ENCODE results near the gene COX11.

Gene COX11

DNA sequence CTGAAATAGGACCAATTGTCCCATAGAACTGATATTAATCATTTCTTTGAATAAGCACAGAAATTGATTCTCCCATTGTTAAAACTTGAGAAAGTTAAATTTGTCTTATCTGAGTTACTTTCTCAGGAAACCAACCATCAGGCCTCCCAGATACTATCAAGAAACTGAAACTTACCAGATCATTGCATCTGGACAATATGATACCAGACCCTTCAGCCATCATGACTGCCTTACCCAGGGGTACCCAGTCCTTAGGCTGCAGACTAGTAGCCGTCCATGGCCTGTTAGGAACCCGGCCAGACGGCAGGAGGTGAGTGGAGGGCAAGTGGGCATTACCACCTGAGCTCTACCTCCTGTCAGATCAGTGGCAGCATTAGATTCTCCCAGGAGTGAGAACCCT is 7.9 kb upstream of the COX11 start:
- peaks cover 2% of the 10 kb centered on the region for H3K9me3 Mint-ChIP-seq
- H3K27me3 Mint-ChIP-seq, result no peaks in the 10 kb centered on the region
- peaks cover 17% of the 10 kb centered on the region for H3K4me1 Mint-ChIP-seq (ENCODE audit: low read depth)
- no peak overlapping the region for H3K4me3 Mint-ChIP-seq
- peaks cover 11% of the 10 kb centered on the region for H3K36me3 Mint-ChIP-seq (ENCODE audit: low read depth)
- no peak overlapping the region for H3K27ac Mint-ChIP-seq
- DNase-seq, result no peak

DNA sequence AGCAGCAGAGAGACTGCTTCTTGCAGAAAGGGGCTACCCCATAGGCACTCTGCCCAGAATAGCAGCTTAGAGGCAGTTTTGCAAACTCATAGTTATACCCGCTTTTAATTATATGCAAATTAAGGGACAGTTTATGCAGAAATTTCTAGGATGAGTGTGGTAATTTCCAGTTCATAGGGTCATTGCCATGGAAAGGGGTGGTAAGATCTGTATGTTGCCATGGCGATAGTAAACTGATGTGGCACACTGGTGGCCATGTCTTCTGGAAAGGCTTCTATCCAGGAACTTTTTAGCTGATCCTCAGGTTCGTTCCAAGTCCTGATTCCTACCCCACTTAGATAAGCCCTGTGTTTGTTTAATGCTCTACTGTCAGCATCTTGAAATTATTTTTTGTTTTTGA is 6.3 kb upstream of the COX11 start:
- no peak for DNase-seq
- peaks cover 2% of the 10 kb centered on the region for H3K9me3 Mint-ChIP-seq
- H3K36me3 Mint-ChIP-seq (ENCODE audit: low read depth), result peaks cover 6% of the 10 kb centered on the region
- H3K27me3 Mint-ChIP-seq, result no peaks in the 10 kb centered on the region
- peaks cover 21% of the 10 kb centered on the region for H3K4me1 Mint-ChIP-seq (ENCODE audit: low read depth)
- H3K27ac Mint-ChIP-seq, result no peak overlapping the region
- H3K4me3 Mint-ChIP-seq, result no peak overlapping the region

DNA sequence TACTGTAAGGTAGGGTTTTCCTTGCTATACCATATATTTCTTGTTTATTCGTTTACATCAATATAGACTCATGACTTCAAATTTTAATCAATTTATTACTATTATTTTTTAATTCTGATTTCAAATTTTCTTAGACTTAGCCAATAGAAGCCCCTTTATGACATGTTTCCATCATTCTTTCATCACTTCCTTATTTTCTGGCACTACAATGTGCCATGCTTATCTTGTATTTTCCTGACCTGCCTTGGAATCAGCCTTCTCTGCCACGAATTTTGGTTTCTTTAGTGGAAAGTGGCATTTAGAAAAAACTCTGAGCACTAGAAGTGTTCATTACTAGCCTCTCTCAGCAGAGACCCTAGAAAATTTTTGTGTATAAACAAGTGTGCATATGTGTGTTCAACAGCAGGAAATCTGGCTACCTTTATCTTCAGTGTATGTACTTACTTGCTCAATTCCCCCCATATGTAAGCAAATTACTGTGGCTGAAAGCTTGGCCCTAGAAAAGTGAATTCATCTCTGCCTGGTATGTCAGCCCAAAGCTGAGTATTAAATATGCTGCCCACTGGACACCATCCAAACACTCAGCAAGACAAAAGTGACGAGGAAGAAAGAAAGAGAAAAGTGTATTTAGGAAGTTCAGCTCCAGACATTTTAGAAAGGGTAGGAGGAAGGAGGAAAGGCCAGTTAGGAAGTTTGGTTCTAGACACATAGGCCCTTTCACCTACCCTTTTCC is 4.1 kb upstream of the COX11 start:
- Mint-ChIP-seq H3K9me3 (no peaks in the 10 kb centered on the region), H3K4me3 (no peak overlapping the region), H3K27me3 (no peaks in the 10 kb centered on the region), H3K27ac (no peak overlapping the region), H3K4me1 (ENCODE audit: low read depth) (peaks cover 16% of the 10 kb centered on the region), H3K36me3 (ENCODE audit: low read depth) (peaks cover 4% of the 10 kb centered on the region)
- no peak for DNase-seq

GRCh38 chr17:54971901-54972300 is 3.4 kb upstream of the COX11 start:
- Mint-ChIP-seq H3K9me3 (no peaks in the 10 kb centered on the region), H3K36me3 (ENCODE audit: low read depth) (peaks cover 3% of the 10 kb centered on the region), H3K4me1 (ENCODE audit: low read depth) (peaks cover 20% of the 10 kb centered on the region), H3K27ac (no peak overlapping the region), H3K27me3 (no peaks in the 10 kb centered on the region), H3K4me3 (no peak overlapping the region)
- DNase-seq, result no peak

DNA sequence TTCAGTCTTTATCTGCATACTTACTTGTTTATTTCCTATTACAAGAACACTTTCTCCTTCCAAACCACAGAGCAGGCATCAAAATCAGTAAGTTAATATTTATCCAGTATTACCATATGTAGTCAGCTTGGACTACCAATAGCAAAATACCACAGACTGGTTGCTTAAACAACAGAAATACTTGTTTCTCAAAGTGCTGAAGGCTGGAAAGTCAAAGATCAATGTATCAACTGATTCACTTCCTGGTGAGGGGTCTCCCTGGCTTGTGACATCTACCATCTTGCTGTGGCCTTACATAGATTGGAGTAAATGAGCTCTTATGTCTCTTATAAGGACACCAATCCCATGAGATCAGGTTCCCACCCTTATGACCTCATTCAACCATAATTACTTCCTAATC is 2.7 kb upstream of the COX11 start:
- Mint-ChIP-seq H3K27me3 (no peaks in the 10 kb centered on the region), H3K9me3 (no peaks in the 10 kb centered on the region), H3K4me1 (ENCODE audit: low read depth) (peaks cover 26% of the 10 kb centered on the region), H3K27ac (no peak overlapping the region), H3K36me3 (ENCODE audit: low read depth) (peaks cover 3% of the 10 kb centered on the region), H3K4me3 (no peak overlapping the region)
- no peak for DNase-seq

- Mint-ChIP-seq H3K9me3 (no peaks in the 10 kb centered on the region), H3K4me3 (no peak overlapping the region), H3K4me1 (ENCODE audit: low read depth) (peaks cover 28% of the 10 kb centered on the region), H3K27me3 (no peaks in the 10 kb centered on the region), H3K27ac (no peak overlapping the region), H3K36me3 (ENCODE audit: low read depth) (peaks cover 15% of the 10 kb centered on the region)
- DNase-seq, result no peak
Observed at GRCh38 chr17:54969658-54970572, 1.5 kb upstream of the COX11 start.

DNA sequence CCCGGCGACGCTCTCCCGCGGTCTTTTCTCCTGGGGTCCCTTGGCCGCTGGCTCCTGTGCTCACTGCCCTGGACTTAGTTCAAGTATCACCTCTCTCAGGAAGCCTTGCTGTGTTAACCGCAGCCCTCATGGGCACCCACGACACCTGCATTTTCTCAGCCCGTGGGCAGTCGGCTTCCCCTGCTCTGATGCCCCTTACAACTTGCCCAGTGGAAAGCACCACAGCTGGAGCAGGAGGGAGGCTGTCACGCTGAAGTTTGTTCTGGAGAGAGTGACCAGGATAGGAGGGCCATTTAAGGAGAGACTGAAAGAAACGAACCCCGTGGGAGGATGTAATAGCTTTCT is 506 bp upstream of the COX11 start:
- Mint-ChIP-seq H3K27ac (no peak overlapping the region), H3K4me1 (ENCODE audit: low read depth) (peaks cover 28% of the 10 kb centered on the region), H3K27me3 (no peaks in the 10 kb centered on the region), H3K9me3 (no peaks in the 10 kb centered on the region), H3K4me3 (no peak overlapping the region), H3K36me3 (ENCODE audit: low read depth) (peaks cover 24% of the 10 kb centered on the region)
- no peak for DNase-seq

GRCh38 chr17:54967621-54968261 is 713 bp downstream of the COX11 start:
- no peaks in the 10 kb centered on the region for H3K9me3 Mint-ChIP-seq
- H3K4me1 Mint-ChIP-seq (ENCODE audit: low read depth), result peaks cover 28% of the 10 kb centered on the region
- H3K36me3 Mint-ChIP-seq (ENCODE audit: low read depth), result peaks cover 35% of the 10 kb centered on the region
- H3K27me3 Mint-ChIP-seq, result no peaks in the 10 kb centered on the region
- peak; percentile 39 for DNase-seq
- H3K27ac Mint-ChIP-seq, result no peak overlapping the region
- no peak overlapping the region for H3K4me3 Mint-ChIP-seq

DNA sequence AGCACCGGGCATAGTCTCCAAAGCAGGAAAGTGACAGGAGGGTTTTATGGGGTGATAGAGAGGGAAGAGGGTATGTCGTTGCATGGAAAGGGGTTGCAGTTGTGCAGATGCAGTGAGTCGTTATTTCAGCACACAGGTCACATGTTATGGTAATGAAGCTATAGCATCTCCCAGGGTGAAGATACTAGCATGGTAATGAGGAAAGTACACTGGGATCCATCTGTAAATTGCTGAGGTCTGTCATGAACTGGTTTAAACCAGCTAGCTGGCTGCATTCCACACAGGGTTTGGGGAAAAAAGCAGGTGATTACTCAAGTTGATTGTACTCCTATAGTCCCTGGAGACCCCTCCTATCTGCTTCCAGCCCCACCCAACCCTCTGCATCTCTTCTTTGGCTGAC is 11.7 kb downstream of the COX11 start:
- DNase-seq, result no peak
- no peaks in the 10 kb centered on the region for H3K9me3 Mint-ChIP-seq
- H3K36me3 Mint-ChIP-seq (ENCODE audit: low read depth), result peaks cover 69% of the 10 kb centered on the region
- no peak overlapping the region for H3K4me3 Mint-ChIP-seq
- H3K4me1 Mint-ChIP-seq (ENCODE audit: low read depth), result no peaks in the 10 kb centered on the region
- no peak overlapping the region for H3K27ac Mint-ChIP-seq
- no peaks in the 10 kb centered on the region for H3K27me3 Mint-ChIP-seq

DNA sequence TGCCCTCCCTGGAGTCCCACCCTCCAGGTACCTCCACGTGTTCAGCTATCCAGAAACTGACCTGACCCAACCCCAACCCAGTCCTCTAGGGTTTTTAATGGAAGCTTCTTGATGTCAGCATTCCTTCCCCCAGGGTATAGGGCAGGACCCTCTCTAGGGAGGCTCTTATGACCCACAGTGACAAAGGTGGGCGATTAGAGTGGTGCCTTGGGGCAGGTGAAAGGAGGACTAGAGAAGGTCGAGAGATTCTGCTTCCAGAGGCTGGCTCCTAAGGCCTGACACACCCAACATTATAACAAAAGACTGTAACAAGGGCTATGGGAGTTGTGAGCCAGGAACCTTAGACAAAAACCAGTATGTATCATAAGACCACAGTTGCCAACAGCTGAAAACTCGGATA is 17.2 kb downstream of the COX11 start:
- Mint-ChIP-seq H3K27me3 (peaks cover 14% of the 10 kb centered on the region), H3K27ac (no peak overlapping the region), H3K9me3 (no peaks in the 10 kb centered on the region), H3K4me1 (ENCODE audit: low read depth) (peaks cover 4% of the 10 kb centered on the region), H3K4me3 (no peak overlapping the region), H3K36me3 (ENCODE audit: low read depth) (peaks cover 24% of the 10 kb centered on the region)
- DNase-seq, result no peak

DNA sequence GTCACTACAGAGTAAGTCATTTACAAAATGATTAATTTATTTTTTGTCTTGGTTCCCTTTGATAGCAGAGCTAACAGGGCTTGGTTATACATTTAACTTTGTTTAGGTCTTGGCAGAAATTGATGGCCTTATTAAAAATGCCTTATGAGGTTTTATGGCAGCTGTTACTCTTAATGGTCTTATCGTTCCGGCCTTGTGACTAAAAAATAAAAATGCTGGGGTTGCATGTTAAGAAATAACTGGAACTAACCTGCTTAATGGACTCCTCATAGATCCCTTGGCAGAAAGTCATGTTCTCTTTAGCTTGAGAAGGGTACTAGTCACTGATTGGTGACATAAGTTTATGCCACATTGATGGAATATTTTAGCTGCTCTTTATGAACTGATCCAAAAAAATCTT is 18.3 kb downstream of the COX11 start:
- Mint-ChIP-seq H3K4me1 (ENCODE audit: low read depth) (peaks cover 5% of the 10 kb centered on the region), H3K27me3 (peaks cover 14% of the 10 kb centered on the region), H3K27ac (no peak overlapping the region), H3K4me3 (no peak overlapping the region), H3K36me3 (ENCODE audit: low read depth) (peaks cover 22% of the 10 kb centered on the region), H3K9me3 (no peaks in the 10 kb centered on the region)
- DNase-seq, result no peak

DNA sequence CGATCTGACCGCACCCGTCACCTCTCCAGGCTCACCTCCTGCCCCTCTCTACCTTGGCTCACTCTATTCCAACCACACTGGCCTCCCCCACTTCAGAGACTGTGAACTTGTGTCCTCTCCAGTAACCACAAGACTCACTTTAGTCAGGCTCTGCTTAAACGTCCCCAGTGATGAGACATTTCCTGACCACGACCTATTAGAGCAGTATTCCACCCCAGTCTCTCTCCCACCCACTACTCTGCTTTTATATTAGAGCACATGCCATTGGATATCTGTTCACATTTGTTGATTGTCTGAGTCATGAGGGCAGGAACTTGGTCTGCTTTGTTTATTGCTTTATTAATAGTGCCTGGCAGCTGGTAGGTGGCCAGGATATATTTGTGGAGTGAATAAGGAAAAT is 20.1 kb downstream of the COX11 start:
- Mint-ChIP-seq H3K4me1 (ENCODE audit: low read depth) (peaks cover 5% of the 10 kb centered on the region), H3K27me3 (peaks cover 14% of the 10 kb centered on the region), H3K36me3 (ENCODE audit: low read depth) (peaks cover 15% of the 10 kb centered on the region), H3K4me3 (no peak overlapping the region), H3K27ac (no peak overlapping the region), H3K9me3 (no peaks in the 10 kb centered on the region)
- DNase-seq, result no peak

GRCh38 chr17:54947396-54947795 is 21.1 kb downstream of the COX11 start:
- peaks cover 5% of the 10 kb centered on the region for H3K4me1 Mint-ChIP-seq (ENCODE audit: low read depth)
- no peak overlapping the region for H3K27ac Mint-ChIP-seq
- peaks cover 14% of the 10 kb centered on the region for H3K27me3 Mint-ChIP-seq
- no peak overlapping the region for H3K4me3 Mint-ChIP-seq
- DNase-seq, result no peak
- H3K36me3 Mint-ChIP-seq (ENCODE audit: low read depth), result peaks cover 5% of the 10 kb centered on the region
- no peaks in the 10 kb centered on the region for H3K9me3 Mint-ChIP-seq

- Mint-ChIP-seq H3K9me3 (no peaks in the 10 kb centered on the region), H3K36me3 (ENCODE audit: low read depth) (no peaks in the 10 kb centered on the region), H3K27ac (no peak overlapping the region), H3K27me3 (peaks cover 14% of the 10 kb centered on the region), H3K4me1 (ENCODE audit: low read depth) (peaks cover 5% of the 10 kb centered on the region), H3K4me3 (no peak overlapping the region)
- no peak for DNase-seq
Observed at GRCh38 chr17:54945671-54946070, 22.8 kb downstream of the COX11 start.

- H3K27me3 Mint-ChIP-seq, result peaks cover 14% of the 10 kb centered on the region
- H3K9me3 Mint-ChIP-seq, result no peaks in the 10 kb centered on the region
- H3K4me3 Mint-ChIP-seq, result no peak overlapping the region
- DNase-seq, result no peak
- no peak overlapping the region for H3K27ac Mint-ChIP-seq
- H3K4me1 Mint-ChIP-seq (ENCODE audit: low read depth), result peaks cover 5% of the 10 kb centered on the region
- no peaks in the 10 kb centered on the region for H3K36me3 Mint-ChIP-seq (ENCODE audit: low read depth)
Observed at GRCh38 chr17:54945231-54945630, 23.2 kb downstream of the COX11 start.
